Body of pancreas (tissue), 4 donors: ENCODE results near the gene TTC7B. TPM values are rescaled to one million over a fixed set of nuclear protein-coding genes. Genes with fewer than 3 reads are reported as not detected.

Experiments used
- ATAC-seq: fragments of 150-250 bp; one replicate; pipeline ENCODE4 v1.9.1; 2016
- DNase-seq, 4 donors: peaks; one replicate each; pipeline ENCODE4 v3.0.0-alpha.2; 2019
- H3K27ac ChIP-seq, 4 donors: fragments of 200-600 bp; sonication (generic); 1 replicate in 3 of 4; 2 replicates in 1 of 4; pipeline versions ENCODE4 v1.5.1 to v1.6.1; 2016 to 2019; ENCODE audit warnings: mild to moderate bottlenecking in 1 of 4, mixed read lengths in 1 of 4, moderate library complexity in 1 of 4
- H3K27me3 ChIP-seq, 2 donors: fragments of 200-600 bp; sonication (generic); one replicate each; pipeline ENCODE4 v1.6.0; 2016; ENCODE audit warnings: mild to moderate bottlenecking in 1 of 2
- H3K36me3 ChIP-seq, 2 donors: fragments of 200-600 bp; sonication (generic); replicated peaks in 1 of 2; 2 replicates each; pipeline ENCODE4 v1.5.1; 2016; ENCODE audit warnings: low read depth in 2 of 2; ENCODE audit not compliant: insufficient read depth in 1 of 2
- H3K4me1 ChIP-seq: fragments of 200-600 bp; sonication (generic); one replicate; pipeline ENCODE4 v1.6.0; 2016
- H3K4me3 ChIP-seq, 2 donors: fragments of 200-600 bp; sonication (generic); 1 replicate in 1 of 2; 2 replicates in 1 of 2; pipeline ENCODE4 v1.5.1; 2016 to 2019
- H3K9me3 ChIP-seq, 3 donors: fragments of 200-600 bp; sonication (generic); 1 replicate in 2 of 3; 2 replicates in 1 of 3; pipeline ENCODE4 v1.5.1; 2016
- CTCF ChIP-seq, 7 experiments: fragments of 450-650 bp in 4 of 7; fragments of 200-600 bp in 3 of 7; sonication (generic) in 3 of 7; IDR thresholded peaks; one replicate each; pipeline ENCODE4 v1.5.1; 2016 to 2019; ENCODE audit warnings: antibody characterized with exemption in 7 of 7
- POLR2A ChIP-seq, 3 donors: fragments of 450-650 bp; IDR thresholded peaks; one replicate each; pipeline ENCODE4 v1.6.1; 2016; ENCODE audit warnings: antibody characterized with exemption in 3 of 3, mild to moderate bottlenecking in 2 of 3
- WGBS, 2 donors: methylation state at CpG; one replicate each; pipeline ENCODE4 v1.1.5; 2017; 5-methylcytosine and 5-hydroxymethylcytosine counted together
- intact Hi-C: fragments of 100-400 bp; cut with DNase I; formaldehyde crosslinking; loops from one replicate; pipeline ENCODE4 v1.15.1; 2023
- total RNA-seq, 2 donors: library from RNA; depleted of rRNA; stranded (reverse); fragments of >200 nt; gene quantifications; one replicate each; pipeline ENCODE4 v1.1.0, GENCODE V29; 2016

Gene TTC7B
- total RNA-seq, 2 donors from 2014 or later: 15.3 to 44.2 TPM

- TF ChIP-seq CTCF (IDR thresholded peaks at IDR 0.05): no peak
- no peak for TF ChIP-seq POLR2A (IDR thresholded peaks at IDR 0.05)
Observed at GRCh38 chr14:90808759-90809529, 7.3 kb downstream of the TTC7B start.

GRCh38 chr14:90807060-90807459 is 9.2 kb downstream of the TTC7B start:
- H3K36me3 ChIP-seq: no peaks in the 10 kb centered on the region
- H3K27ac ChIP-seq: peak overlapping the region; percentile 17 to 66 (median 27)
- ATAC-seq: no peak
- TF ChIP-seq POLR2A (IDR thresholded peaks at IDR 0.05) (no peak), CTCF (IDR thresholded peaks at IDR 0.05) (no peak)
- no peak for DNase-seq
- no peaks in the 10 kb centered on the region for H3K9me3 ChIP-seq
- intact Hi-C loops: no loop called here
- no peaks in the 10 kb centered on the region for H3K27me3 ChIP-seq
- H3K4me3 ChIP-seq: no peak overlapping the region
- H3K4me1 ChIP-seq: peaks cover 44% of the 10 kb centered on the region
- WGBS, 2 donors: 78 to 81% methylated on average over 6 of the region's 6 CpGs

More at GRCh38 chr14:90808759-90809529, 7.3 kb downstream of the TTC7B start:
- ATAC-seq (no peak), DNase-seq (no peak)
- WGBS, 2 donors: 84 to 91% methylated on average over 14 to 15 of the region's 15 CpGs
- Histone ChIP-seq H3K27ac (peak overlapping the region in 1 of 4 donors; percentile 66), H3K27me3 (no peaks in the 10 kb centered on the region), H3K4me3 (no peak overlapping the region), H3K4me1 (peaks cover 56% of the 10 kb centered on the region), H3K36me3 (no peaks in the 10 kb centered on the region), H3K9me3 (no peaks in the 10 kb centered on the region)
- intact Hi-C loops: no loop called here

GRCh38 chr14:90805662-90806540 is 10.3 kb downstream of the TTC7B start:
- no peak for ATAC-seq
- Histone ChIP-seq H3K9me3 (no peaks in the 10 kb centered on the region), H3K27ac (peak overlapping the region in 1 of 4 donors; percentile 66), H3K27me3 (no peaks in the 10 kb centered on the region), H3K4me1 (peaks cover 40% of the 10 kb centered on the region), H3K4me3 (no peak overlapping the region), H3K36me3 (no peaks in the 10 kb centered on the region)
- no peak for TF ChIP-seq CTCF (IDR thresholded peaks at IDR 0.05)
- no peak for TF ChIP-seq POLR2A (IDR thresholded peaks at IDR 0.05)
- intact Hi-C loops: no loop called here
- DNase-seq: no peak
- 87 to 89% methylated on average over 20 to 21 of the region's 21 CpGs for WGBS, 2 donors

- intact Hi-C loops: no loop called here
- TF ChIP-seq CTCF (IDR thresholded peaks at IDR 0.05): no peak
- TF ChIP-seq POLR2A (IDR thresholded peaks at IDR 0.05): no peak
- peaks cover 32% of the 10 kb centered on the region for H3K4me1 ChIP-seq
- no peaks in the 10 kb centered on the region for H3K36me3 ChIP-seq
- H3K27ac ChIP-seq: no peak overlapping the region
- 87 to 94% methylated on average over 10 to 13 of the region's 13 CpGs for WGBS, 2 donors
- DNase-seq: no peak
- H3K27me3 ChIP-seq: no peaks in the 10 kb centered on the region
- H3K4me3 ChIP-seq: no peak overlapping the region
- ATAC-seq: no peak
- no peaks in the 10 kb centered on the region for H3K9me3 ChIP-seq
Observed at GRCh38 chr14:90805084-90805391, 11.2 kb downstream of the TTC7B start.
